Testis (tissue), 3 donors: ENCODE measurements around the gene TGIF1. TPM values are rescaled to one million over a fixed set of nuclear protein-coding genes. Genes with fewer than 3 reads are reported as not detected.
"Not testable (repeated sequence)": the region's sequence is repeated elsewhere in the genome, so short reads cannot be mapped to it uniquely, and the experiment has no call there.

ENCODE experiments used
- DNase-seq: peaks from one replicate; pipeline ENCODE4 v3.0.0-alpha.2; 2019
- H3K27ac ChIP-seq, 2 donors: fragments of 200-600 bp; sonication (generic); one replicate each; pipeline ENCODE4 v1.5.1; 2019
- H3K27me3 ChIP-seq: fragments of 200-600 bp; sonication (generic); one replicate; pipeline ENCODE4 v1.5.1; 2019
- H3K36me3 ChIP-seq: fragments of 200-600 bp; sonication (generic); one replicate; pipeline ENCODE4 v1.5.1; 2017; ENCODE audit warnings: low read depth; ENCODE audit errors: missing control alignments
- H3K4me1 ChIP-seq: fragments of 200-600 bp; sonication (generic); one replicate; pipeline ENCODE4 v1.5.1; 2019
- H3K4me3 ChIP-seq, 2 donors: fragments of 200-600 bp; sonication (generic); one replicate each; pipeline ENCODE4 v1.5.1; 2017 to 2019
- H3K9me3 ChIP-seq: fragments of 200-600 bp; sonication (generic); one replicate; pipeline ENCODE4 v1.5.1; 2017
- POLR2A ChIP-seq: fragments of 450-650 bp; IDR thresholded peaks from one replicate; pipeline ENCODE4 v1.6.1; 2017; ENCODE audit warnings: antibody characterized with exemption, mild to moderate bottlenecking, moderate library complexity
- WGBS, 2 donors: methylation state at CpG; one replicate each; pipeline ENCODE4 v1.1.5; 2018; 5-methylcytosine and 5-hydroxymethylcytosine counted together
- intact Hi-C: fragments of 100-400 bp; cut with DNase I; formaldehyde crosslinking; loops from one replicate; pipeline ENCODE4 v1.15.1; 2023; ENCODE audit warnings: low total_unique reads
- polyA plus RNA-seq: library from polyadenylated mRNA; stranded (reverse); fragments of 350-450 nt; fragmentation: Illumina TruSeq; extraction: RNeasy Lipid Tissue Mini Kit (QIAGEN cat#74804); gene quantifications from one replicate; pipeline ENCODE4 v1.2.3, GENCODE V29; 2014; ENCODE audit warnings: low read depth, low replicate concordance; ENCODE audit not compliant: insufficient read depth
- total RNA-seq, 2 donors: library from RNA; depleted of rRNA; stranded (reverse); fragments of >200 nt; gene quantifications; one replicate each; pipeline ENCODE4 v1.2.3, GENCODE V29; 2016
- TF ChIP-seq, protein P1 (sequence below), 3 experiments: fragments of 450-650 bp in 2 of 3; fragments of 200-600 bp in 1 of 3; sonication (generic) in 1 of 3; IDR thresholded peaks; one replicate each; pipeline ENCODE4 v1.5.1; 2016 to 2019; ENCODE audit warnings: antibody characterized with exemption in 3 of 3, mild to moderate bottlenecking in 2 of 3, moderate library complexity in 1 of 3

The TGIF1 gene
- total and polyA plus RNA-seq, 3 donors from 2014 or later, result 56.1 to 117 (median 66.6) TPM

DNA sequence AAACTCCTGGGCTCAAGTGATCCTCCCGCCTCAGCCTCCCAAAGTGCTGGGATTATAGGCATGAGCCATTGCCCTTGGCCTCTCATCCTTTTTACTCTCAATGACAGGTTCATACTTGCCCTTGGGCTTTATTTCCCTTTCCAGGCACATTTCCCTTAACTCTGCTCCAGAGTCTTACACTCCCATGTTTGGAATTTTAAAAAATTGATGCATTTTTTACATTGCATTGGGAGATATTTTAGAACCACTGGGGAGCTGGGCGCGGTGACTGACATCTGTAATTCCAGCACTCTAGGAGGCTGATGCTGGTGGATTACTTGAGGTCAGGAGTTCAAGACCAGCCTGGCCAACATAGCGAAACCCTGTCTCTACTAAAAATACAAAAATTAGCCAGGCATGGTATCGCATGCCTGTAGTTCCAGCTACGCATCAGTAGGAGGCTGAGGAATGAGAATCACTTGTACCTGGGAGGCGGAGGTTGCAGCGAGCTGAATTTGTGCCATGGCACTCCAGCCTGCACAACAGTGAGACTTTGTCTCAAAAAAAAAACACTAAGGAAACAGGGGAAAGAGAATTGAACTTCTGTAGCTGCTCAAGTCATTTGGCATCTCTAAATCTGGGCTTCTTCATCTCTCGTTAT lies 18.2 kb downstream of the TGIF1 start:
- Histone ChIP-seq H3K27ac (no peak overlapping the region), H3K27me3 (no peaks in the 10 kb centered on the region), H3K36me3 (no peaks in the 10 kb centered on the region), H3K4me3 (no peak overlapping the region), H3K4me1 (no peaks in the 10 kb centered on the region), H3K9me3 (no peaks in the 10 kb centered on the region)
- no peak for TF ChIP-seq POLR2A
- TF ChIP-seq, protein P1, sequence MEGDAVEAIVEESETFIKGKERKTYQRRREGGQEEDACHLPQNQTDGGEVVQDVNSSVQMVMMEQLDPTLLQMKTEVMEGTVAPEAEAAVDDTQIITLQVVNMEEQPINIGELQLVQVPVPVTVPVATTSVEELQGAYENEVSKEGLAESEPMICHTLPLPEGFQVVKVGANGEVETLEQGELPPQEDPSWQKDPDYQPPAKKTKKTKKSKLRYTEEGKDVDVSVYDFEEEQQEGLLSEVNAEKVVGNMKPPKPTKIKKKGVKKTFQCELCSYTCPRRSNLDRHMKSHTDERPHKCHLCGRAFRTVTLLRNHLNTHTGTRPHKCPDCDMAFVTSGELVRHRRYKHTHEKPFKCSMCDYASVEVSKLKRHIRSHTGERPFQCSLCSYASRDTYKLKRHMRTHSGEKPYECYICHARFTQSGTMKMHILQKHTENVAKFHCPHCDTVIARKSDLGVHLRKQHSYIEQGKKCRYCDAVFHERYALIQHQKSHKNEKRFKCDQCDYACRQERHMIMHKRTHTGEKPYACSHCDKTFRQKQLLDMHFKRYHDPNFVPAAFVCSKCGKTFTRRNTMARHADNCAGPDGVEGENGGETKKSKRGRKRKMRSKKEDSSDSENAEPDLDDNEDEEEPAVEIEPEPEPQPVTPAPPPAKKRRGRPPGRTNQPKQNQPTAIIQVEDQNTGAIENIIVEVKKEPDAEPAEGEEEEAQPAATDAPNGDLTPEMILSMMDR (IDR thresholded peaks at IDR 0.05), result no peak
- intact Hi-C loops, result no loop called here
- WGBS, 2 donors, result 89 to 94% methylated on average over 9 of the region's 9 CpGs
- no peak for DNase-seq

DNA sequence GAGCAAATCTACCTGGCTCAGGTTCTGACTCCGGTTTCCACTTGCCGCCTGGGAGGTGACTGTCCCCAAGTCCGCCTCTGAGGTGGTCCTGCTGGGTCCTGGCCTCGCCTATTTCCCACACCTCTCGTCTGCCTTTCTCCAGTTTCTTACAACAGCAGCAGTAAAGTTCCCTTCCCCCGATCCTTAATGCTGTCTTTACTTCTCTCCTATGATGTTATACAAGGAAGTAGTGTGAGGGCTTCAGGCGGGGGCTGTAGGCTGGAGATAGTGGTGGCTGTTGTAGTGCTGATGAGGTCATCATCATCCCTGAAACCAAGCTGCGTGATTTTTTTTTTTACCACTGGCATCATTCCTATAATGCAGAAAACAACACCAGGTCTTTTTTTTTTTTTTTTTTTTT lies 18.9 kb downstream of the TGIF1 start:
- intact Hi-C loops, result no loop called here
- no peak for DNase-seq
- 77 to 80% methylated on average over 8 of the region's 8 CpGs for WGBS, 2 donors

DNA sequence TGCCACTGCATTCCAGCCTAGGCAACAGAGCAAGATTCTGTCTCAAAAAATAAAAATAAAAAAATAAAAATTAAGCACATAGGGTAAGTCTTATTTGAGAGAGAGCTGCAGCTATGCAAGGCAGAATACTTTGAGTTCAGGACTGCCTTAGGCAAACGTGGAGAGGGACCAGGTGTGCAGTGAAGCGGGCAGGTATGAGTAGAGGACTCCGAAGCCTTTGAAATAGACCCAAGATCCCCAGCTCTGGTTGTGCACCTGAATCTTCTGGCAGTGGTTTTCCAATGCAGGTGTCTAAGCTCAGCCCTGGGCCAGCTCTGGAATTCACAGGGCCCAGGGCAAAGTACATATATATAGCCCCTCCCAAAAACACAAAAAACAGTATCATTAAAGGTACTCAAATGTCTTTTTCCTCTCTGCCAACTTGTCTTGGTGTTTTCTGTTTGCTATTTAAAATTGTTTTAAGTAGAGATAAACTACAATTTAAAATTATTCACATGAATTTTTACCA lies 21.2 kb downstream of the TGIF1 start:
- WGBS, 2 donors, result 91 to 97% methylated on average over 3 of the region's 3 CpGs
- Histone ChIP-seq H3K4me1 (no peaks in the 10 kb centered on the region), H3K9me3 (no peaks in the 10 kb centered on the region), H3K36me3 (no peaks in the 10 kb centered on the region), H3K4me3 (no peak overlapping the region), H3K27ac (no peak overlapping the region), H3K27me3 (no peaks in the 10 kb centered on the region)
- intact Hi-C loops, result no loop called here
- DNase-seq, result no peak
- no peak for TF ChIP-seq POLR2A
- TF ChIP-seq, protein P1 (IDR thresholded peaks at IDR 0.05), result no peak

More for the DNA sequence above, 18.9 kb downstream of the TGIF1 start:
- Histone ChIP-seq H3K27me3 (no peaks in the 10 kb centered on the region), H3K4me1 (no peaks in the 10 kb centered on the region), H3K9me3 (no peaks in the 10 kb centered on the region), H3K36me3 (no peaks in the 10 kb centered on the region), H3K27ac (no peak overlapping the region), H3K4me3 (no peak overlapping the region)
- TF ChIP-seq, protein P1 (IDR thresholded peaks at IDR 0.05), result no peak
- TF ChIP-seq POLR2A, result no peak

DNA sequence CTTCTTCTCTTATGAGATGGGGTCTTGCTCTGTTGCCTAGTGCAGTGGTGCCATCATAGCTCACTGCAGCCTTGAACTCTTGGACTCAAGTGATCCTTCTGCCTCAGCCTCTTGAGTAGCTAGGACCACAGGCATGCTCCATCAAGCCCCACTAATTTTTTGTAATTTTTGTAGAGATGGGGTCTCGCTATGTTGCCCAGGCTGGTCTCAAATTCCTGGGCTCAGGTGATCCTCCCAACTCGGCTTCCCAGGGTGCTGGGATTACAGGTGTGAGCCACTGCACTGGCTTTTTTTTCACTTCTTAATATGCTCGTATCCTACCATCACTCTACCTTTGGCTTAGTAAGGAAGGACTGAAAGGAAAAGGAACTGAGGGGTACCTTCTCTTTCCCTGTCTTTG lies 22.1 kb downstream of the TGIF1 start:
- H3K9me3 ChIP-seq, H3K4me1 ChIP-seq, H3K27me3 ChIP-seq, H3K4me3 ChIP-seq, H3K27ac ChIP-seq, intact Hi-C loops, DNase-seq, H3K36me3 ChIP-seq: not testable (repeated sequence)
- 83 to 97% methylated on average over 3 of the region's 3 CpGs for WGBS, 2 donors

DNA sequence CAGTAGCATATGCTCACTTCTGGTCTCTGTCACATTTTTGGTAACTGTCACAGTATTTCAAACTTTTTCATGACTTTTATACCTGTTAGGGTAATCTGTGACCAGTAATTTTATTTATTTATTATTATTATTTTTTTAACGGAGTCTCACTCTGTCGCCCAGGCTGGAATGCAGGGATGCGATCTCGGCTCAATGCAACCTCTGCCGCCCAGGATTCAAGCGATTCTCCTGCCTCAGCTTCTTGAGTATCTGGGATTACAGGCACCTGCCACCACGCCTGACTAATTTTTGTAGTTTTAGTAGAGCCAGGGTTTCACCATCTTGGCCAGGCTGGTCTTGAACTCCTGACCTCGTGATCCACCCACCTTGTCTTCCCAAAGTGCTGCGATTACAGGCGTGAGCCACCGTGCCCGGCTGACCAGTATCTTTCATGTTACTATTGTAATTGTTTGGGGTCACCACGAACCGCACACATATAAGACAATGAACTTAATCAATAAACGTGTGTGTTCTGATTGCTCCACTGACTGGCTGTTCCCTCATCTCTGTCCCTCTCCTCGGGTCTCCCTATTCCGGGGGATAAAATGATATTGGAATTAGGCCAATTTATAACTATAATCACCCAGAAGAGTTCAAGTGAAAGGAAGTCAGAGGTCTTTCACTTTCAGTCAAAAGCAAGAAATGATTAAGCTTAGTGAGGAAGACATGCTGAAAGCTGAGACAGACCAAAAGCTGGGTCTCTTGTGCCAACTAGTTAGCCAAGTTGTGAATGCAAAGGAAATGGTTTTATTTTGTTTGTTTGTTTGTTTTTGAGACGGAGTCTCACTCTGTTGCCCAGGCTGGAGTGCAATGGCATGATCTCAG lies 22.9 kb downstream of the TGIF1 start:
- Histone ChIP-seq H3K27ac (no peak overlapping the region), H3K4me1 (no peaks in the 10 kb centered on the region), H3K9me3 (no peaks in the 10 kb centered on the region), H3K27me3 (no peaks in the 10 kb centered on the region), H3K36me3 (no peaks in the 10 kb centered on the region), H3K4me3 (no peak overlapping the region)
- 79 to 86% methylated on average over 18 of the region's 18 CpGs for WGBS, 2 donors
- no peak for TF ChIP-seq POLR2A
- TF ChIP-seq, protein P1 (IDR thresholded peaks at IDR 0.05), result no peak
- no peak for DNase-seq
- intact Hi-C loops, result no loop called here
